ENCODE data around the gene ZNF273.

The ZNF273 gene

DNA sequence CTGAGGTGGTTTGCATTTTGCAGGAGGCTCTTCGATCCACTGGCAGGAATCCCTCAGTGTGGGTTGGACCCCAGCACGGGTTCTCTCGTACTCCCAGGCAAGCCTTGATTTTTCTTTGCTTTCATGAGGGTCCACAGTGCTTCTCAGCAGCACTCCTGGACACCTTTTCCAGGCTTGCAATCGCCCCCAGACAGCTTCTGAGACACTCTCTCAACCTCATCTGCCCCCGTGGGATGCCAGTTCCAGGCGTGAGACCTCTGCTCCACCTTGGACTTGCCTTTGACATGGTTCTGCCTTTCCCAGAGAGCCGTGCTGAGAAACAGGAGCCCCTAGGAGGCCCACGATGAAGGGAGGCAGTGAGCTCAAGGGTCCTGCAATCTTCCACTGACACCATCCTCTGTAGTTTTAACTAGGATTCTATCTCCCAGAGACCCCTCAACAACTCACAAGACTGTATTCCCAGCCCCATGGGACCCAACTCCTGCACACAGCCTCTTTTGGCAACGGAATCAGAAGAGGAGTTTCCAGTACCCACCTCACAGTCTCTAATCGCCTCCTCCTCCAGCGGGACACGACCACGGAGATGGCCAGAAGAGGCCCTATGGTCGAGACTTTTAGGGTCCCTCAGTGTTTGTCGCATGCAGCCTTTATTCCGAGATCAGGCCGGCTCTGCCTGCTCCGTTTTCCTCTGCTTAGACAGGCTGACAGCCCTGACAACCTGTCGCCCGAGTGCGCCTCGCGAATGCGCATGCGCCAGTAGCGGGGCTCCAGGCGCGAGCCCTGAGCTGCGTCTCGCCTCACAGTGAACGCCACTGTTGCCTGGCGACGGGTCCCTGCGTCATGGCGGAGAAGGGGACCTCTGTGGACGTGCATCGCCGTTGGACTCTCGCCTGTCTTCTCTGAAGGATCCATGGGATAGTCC, 26.0 kb upstream of the ZNF273 start:
- DNase-seq (ENCODE audit: low spot score), result no peak

DNA sequence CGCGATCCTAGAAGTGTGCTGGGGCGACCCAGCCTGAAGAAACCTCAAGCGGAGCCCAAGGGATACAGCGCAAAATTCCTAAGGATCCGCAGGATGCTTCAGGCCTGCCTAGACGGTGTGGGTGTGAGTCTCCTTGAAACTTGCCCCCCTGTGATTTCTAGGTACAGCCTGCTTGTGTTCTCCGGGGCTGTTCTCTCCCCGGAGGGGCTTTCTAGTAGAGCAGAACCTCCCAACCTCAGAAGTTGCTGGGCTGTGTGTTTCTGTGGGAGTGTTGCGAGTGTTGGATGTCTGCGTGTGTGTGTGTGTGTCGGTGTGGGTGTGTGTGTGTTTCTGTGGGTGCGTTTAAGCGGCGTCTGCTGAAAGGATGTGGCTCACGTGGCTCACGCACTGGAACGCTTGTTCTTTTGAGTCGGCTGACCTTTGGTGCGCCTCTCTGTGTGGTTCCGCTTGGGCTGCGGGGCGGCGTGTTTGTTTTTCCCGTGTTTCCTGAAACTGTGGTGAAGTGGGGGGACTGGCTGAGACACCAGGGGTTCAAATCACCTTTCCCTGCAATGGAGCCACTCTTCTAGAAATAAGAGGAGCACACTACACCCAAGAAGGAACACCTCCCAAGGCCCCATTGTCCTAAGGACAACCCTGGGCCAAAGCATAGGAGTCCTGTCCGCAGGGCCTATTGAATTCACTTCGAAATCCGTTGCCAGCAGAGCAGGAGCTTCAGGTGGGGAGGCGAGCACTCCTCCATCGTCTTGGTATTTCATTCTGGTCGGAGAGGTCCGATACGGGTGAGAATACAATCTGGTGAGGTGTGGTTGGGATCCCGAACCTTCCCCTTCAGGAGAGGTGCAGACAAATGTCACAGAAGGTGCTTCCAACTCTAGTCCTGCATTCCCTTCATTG, 25.1 kb upstream of the ZNF273 start:
- no peak for DNase-seq (ENCODE audit: low spot score)

DNA sequence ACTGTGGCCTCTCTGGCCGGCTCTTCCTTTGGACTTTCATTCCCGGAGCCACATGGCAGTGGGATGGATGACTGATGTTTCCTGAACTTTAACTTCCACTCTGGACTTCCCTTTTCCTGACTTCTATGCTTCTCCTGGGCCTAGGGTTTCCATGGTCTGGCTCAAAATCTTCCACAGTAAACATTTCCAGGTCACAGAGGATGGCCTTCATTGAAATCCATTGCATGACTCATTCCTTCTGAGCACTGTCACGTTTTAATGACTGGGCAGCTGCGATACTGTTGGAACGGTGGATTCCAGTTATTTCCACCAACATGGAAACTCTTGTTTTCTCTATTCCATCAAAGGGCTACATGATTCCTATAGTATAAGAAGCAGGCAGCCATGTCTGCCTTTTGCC, 24.4 kb upstream of the ZNF273 start:
- DNase-seq (ENCODE audit: low spot score), result no peak

DNA sequence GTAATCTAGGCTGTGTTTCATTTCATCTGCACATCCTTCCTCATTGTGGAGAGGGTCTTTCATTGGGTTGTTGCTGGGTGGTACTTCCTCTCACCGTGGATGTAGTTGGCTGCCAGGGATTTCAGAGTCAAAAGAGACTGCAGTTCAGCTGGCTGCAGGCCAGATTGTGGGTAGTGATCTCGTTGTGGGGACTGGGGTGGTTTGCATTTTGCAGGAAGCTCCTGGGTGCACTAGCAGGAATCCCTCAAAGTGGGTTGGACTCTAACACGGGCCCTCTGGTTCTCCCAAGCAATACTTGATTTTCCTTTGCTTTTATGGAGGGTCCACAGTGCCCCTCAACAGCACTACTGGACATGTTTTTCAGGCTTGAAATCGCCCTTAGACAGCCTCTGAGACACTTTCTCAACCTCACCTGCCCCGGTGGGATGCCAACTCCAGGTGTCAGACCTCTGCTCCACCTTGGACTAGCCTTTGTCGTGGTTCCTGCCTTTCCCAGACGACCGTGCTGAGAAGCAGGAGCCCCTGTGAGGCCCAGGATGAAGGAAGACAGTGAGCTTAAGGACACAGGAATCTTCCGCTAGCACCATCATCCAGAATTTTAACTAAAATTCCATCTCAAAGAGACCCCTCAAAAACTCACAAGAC, 23.9 kb upstream of the ZNF273 start:
- DNase-seq (ENCODE audit: low spot score), result no peak

DNA sequence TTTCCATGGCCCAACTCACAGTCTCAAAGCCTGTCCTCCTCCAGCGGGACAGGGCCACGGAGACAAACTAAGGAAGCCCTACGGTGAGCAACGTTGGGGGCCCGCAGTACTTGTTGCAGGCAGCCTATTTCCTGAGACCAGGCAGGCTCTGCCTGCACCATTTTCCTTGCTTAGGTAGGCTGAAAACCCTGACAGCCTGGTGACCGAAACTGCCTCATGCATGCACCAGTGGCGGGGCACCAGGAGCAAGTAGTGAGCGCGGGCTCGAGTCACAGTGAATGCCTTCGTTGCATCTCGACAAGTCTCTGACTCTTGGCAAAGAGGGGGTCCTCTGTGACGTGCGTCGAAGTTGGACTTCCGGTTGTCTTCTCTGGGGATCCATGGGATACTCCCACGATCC, 23.3 kb upstream of the ZNF273 start:
- DNase-seq (ENCODE audit: low spot score), result no peak

DNA sequence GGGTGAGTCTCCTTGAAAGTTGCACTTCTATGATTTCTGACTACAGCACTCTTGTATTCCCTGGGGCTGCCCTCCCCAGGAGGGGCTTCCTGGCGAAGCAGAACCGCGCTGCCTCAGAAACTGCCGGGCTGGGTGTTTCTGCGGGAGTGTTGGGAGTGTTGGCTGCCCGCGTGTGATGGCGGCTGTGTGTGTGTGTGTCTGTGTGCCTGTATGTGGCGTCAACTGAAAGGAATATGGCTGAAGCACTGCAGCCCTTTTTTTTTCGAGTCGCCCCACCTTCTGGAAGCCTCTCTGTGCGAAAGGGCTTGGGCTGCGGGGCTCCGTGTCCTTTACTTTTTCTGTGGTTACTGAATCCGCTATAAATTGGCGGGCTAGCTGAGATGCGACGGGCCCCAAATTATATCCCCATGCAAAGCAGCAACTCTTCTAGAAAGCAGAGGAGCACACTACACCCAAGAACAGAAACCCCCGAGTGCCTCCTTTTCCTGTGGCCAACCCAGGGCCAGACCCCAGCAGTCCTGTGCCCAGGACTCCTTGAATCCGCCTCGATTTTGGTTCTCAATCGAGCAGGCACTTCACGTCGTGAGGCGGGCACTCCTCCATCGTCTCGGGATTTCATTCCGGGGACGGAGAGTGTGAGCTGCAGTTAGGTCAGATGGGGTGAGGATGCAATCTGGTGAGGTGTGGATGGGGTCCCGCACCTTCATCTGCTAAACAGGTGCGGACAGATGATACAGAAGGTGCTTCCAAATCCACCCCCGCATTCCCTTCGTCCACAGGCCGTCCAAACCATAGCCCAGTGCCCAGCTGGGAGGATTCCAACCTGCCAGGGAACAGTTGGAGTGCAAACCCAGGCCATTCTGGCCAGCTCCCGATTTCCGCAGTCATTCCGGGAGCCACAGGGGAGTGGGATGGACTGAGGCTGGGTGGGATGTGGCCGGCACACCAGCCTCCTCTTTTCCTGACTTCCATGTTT, 22.5 kb upstream of the ZNF273 start:
- DNase-seq (ENCODE audit: low spot score), result no peak

DNA sequence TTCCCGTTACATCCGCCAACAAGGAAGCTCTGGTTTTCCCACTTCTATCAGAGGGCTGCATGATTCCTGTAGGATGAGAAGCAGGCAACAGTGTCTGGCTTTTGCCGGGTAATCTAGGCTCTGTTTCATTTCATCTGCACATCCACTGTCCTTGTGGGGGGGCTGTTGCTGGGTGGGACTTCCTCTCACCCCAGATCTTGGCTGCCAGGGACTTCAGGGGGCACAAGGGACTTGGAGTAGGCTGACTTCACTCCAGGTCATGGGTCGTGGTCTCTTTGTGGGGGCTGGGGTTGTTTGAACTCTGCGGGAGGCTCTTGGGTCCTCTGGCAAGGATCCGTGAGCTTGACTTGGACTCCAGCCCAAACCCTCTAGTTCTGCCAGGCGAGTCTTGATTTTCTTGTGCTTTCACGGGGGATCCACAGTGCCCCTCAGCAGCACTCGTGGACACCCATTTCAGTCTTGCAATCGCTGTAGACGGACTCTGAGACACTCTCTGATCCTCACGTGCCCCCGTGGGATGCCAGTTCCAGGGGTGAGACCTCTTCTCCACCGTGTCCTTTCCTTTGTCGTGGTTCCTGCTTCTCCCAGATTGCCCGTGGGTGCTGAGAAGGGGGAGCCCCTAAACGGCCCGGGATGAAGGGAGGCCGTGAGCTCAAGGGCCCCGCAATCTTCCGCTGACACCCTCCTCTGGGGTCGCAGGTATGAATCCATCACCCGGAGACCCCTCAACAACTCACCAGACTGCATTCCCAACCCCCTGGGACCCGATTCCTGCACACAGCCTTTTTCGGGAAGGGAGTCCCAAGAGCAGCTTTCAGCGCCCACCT, 21.4 kb upstream of the ZNF273 start:
- DNase-seq (ENCODE audit: low spot score), result no peak

DNA sequence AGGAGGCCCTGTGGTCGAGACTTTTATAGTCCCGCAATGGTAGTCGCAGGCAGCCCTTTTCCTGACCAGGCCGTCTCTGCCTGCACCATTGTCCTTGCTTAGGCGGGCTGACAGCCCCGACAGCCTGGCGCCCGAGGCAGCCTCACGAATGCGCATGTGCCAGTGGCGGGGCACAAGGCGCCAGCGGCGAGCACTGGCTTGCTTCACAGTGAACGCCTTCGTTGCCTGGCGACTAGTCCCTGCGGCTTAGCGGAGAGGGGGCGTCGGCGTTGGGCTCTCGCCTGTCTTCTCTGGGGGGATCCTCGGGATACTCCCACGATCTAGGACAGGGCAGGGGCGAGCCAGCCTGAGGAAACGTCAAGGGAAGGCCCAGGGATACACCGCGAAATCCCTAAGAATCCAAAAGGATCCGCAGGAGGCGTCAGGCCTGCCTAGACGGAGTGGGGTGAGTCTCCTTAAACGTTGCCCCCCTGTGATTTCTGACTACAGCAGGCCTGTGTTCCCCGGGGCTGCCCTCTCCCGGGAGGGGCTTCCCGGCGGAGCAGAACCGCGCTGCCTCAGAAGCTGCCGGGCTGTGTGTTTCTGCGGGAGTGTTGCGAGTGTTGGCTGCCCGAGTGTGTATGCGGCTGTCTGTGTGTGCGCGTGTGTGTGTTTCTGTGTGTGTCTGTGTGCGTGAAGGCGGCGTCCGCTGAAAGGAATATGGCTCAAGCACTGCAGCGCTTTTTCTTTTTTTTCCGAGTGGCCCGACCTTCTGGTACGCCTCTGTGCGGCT, 20.5 kb upstream of the ZNF273 start:
- DNase-seq (ENCODE audit: low spot score), result no peak

DNA sequence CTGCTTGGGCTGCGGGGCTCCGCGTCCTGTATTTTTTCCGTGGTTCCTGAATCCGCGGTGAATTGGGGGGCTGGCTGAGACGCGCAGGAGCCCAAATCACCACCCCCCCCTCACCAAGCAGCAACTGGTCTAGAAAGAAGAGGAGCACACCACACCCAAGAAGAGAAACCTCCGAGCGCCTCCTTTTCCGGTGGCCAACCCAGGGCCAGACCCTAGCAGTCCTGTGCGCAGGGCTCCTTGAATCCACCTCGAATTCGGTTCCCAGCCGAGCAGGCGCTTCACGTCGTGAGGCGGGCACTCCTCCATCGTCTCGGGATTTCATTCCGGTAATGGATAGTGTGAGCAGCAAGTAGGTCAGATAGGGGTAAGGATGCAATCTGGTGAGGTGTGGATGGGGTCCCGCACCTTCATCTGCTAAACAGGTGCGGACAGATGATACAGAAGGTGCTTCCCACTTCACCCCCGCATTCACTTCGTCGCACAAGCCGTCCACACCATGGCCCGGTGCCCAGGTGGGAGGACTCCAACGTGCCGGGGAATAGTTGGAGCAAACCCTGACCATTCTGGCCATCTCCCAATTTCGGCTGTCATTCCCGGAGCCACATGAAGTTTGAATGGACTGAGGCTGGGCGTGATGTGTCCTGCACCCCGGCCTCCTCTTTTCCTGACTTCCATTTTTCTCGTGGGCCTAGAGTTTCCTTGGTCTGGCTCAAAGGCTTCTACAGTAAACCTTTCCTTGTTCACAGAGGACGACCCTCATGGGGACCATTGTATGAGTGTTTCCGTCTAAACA, 19.8 kb upstream of the ZNF273 start:
- DNase-seq (ENCODE audit: low spot score), result no peak

DNA sequence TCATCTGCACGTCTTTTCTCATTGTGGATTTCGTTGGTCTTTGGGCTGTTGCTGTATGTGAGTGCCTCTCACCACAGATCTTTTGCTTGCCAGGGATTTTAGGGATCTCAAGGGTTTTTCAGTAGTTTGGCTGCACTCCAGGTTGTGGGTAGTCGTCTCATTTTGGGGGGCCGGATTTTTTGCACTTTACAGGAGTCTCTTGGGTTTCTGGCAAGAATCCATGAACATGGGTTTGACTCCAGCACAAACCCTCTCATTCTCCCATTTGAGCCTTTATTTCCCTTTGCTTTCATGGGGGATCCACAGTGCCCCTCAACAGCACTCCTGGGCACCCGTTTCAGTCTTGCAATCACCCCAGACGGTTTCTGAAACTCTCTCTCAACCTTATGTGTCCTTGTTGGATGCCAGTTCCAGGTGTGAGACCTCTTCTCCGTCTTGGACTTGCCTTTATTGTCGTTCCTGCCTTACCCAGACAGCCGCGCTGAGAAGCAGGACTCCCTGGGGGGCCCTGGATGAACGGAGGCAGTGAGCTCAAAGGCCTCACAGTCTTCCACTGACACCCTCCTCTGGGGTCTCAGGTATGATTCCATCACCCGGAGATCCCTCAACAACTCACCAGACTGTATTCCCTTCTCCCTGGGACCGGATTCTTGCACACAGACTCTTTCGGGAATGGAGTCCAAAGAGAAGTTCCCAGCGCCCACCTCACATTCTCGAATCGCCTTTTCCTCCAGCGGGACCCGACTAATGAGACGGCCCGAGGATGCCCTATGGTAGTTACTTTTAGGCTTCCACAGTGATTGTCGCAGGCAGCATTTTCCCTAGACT, 18.8 kb upstream of the ZNF273 start:
- no peak for DNase-seq (ENCODE audit: low spot score)

DNA sequence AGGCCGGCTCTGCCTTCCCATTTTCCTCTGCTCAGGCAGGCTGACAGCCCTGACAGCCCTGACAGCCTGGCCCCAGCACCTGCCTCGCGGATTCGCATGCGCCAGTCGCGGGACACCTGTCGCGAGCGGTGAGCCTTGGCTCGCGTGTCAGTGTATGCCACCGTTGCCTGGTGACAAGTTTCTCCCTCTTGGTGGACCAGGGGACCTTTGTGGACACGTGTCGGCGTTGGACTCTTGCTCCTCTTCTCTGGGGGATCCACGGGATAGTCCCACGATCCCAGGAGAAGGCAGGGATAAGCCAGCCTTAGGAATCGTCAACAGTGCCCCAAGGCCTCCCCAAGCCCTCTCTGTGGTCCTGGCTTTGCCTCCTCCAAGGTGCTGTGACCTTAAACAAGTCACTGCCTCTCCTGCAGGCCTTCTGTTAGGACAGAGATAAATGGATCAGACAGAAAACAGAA, 18.1 kb upstream of the ZNF273 start:
- no peak for DNase-seq (ENCODE audit: low spot score)

DNA sequence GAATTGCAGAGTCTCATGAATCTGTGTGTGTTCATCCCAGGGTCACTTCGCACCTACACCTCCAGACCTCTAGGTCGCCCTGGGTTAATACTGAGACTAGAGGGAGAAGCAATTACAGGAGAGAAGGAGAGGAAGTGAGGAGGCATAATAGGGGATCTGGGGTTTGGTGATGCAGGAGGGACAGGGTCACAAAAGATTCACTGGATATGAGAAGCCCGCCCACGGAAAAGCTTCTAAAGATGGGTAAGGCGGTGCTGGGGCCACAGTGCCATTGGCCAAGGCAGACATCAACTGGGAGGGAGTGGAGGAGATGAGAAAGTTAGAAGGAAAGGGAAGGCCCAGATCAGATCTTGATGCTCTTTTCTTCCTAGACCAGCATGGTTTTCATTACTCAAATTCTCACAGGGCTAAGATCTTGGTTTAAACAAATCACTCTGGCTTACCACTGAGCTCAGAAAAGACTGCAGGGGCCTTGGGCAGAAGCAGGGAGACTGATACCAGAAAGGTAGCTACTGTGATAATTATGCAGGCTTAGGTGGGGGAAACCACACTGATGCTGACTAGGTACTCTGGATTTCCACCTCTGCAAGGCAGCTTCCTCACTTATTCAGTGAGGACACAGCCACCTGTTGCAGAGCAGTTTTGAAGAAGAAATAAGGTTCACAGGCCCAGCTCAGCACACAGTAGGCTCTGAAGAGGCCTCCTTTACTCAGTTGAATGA, 17.4 kb upstream of the ZNF273 start:
- DNase-seq (ENCODE audit: low spot score), result no peak

DNA sequence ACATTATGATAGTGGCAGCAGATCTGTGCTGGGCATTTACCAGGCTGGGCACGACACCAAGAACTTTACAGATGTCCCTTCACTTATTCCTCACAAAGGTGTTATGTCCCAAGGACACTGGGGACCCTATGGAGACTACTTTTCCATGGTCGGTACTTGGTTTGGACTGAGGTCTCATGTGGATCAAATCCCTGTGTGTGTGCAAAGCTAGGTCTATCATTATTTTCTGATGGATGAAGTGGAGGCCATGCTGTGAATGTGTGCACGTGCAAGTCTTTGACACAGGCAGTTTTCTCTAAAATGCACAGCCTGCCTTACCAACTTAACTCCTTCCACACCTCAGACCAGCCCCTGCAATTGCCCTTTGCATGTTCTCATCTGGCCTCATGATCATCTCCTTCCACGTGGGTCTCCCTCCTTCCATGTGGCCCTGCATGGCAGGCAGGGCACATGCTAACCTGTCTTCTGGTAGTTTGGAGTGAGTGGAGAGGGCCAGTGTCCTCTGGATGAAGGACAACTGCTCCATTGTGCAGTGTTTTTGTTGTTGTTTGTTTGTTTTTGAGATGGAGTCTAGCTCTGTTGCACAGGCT, 16.0 kb upstream of the ZNF273 start:
- no peak for DNase-seq (ENCODE audit: low spot score)

DNA sequence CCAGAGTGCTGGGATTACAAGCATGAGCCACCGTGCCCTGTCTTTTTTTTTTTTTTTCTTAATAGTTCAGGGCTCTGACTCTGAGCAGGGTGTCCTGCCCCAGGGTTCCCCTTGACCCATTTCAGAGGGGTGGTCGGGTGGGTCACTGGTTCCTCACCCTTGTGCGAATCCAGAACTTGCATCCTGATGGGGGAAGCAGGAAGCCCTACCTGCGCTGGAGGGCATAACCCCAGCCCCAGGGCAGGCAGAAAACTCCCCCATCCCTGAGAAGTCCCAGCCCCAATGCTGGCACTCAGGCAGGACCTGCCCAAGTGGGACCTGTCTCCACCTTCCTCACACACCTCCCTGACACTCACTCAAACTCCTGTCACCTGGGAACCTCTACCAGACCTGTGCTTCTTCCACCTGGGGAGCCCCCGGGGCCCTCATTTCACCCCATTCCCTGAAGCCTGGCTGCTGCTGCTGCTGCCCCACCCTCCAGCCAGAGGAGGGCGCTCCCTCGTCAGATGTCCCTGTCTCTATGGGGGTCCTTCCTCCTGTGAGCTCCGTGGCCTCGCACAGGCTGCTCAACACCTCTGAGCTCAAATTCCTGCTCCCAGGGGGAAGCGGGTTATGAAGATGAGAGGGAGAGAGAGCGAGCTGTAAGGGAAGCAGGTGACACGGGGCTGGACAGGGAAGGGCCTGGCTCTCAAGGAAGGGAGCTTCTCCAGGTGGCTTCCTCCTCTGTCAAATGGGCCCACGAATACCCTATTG, 15.1 kb upstream of the ZNF273 start:
- DNase-seq (ENCODE audit: low spot score), result peak; percentile 64

DNA sequence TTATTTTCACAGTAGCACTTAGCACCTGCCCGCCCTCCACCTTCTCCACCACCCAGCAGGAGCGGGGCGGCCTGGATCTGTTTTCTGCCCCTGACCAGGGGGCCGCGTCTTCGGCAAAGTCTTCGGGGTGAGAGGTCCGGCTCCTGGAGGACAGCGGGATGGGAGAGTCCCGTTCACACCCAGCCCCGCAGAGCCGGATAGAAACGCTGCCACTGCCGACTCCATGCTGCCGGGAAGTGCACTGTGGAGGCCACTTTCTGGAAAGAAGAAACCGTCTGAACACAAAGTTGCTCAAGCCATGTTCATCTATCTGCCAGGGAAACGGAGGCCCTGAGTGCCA, 14.5 kb upstream of the ZNF273 start:
- DNase-seq (ENCODE audit: low spot score), result no peak

All from SW480 (cell line).